AG04450 (cell line): ENCODE results near the gene VMP1. TPM values are rescaled to one million over a fixed set of nuclear protein-coding genes. Genes with fewer than 3 reads are reported as not detected.

Experiments used
- CTCF ChIA-PET: fragments of 300-600, 350-600 bp; formaldehyde crosslinking; extraction: SDS; loops from one replicate; lab custom pipeline; 2022; ENCODE audit warnings: antibody characterized with exemption, inconsistent platforms; lab: Charles Lee
- POLR2A ChIA-PET: fragments of 350-600 bp; formaldehyde crosslinking; extraction: SDS; loops from one replicate; lab custom pipeline; 2021; ENCODE audit warnings: antibody characterized with exemption, inconsistent platforms; lab: Yijun Ruan, JAX
- DNase-seq: peaks from one replicate; pipeline ENCODE4 v3.0.0-alpha.2; 2011; ENCODE audit warnings: low read depth, low spot score
- H3K27ac ChIP-seq: one replicate; pipeline ENCODE4 v1.5.1; 2012; ENCODE audit warnings: low read depth, low read length, control low read depth
- H3K27me3 ChIP-seq: one replicate; pipeline ENCODE4 v1.6.0; 2012; ENCODE audit warnings: low read length; ENCODE audit not compliant: control insufficient read depth, insufficient read depth
- H3K4me3 ChIP-seq: 2 replicates; pipeline ENCODE4 v1.5.1; 2011; ENCODE audit warnings: mild to moderate bottlenecking, low read depth, low read length, control low read depth
- H3K9me3 ChIP-seq: 2 replicates; pipeline ENCODE4 v1.5.1; 2012; ENCODE audit warnings: low read length; ENCODE audit not compliant: control insufficient read depth, insufficient read depth
- polyA plus RNA-seq: library from polyadenylated mRNA; depleted of rRNA; stranded (reverse); fragments of >200 nt; gene quantifications from 2 replicates; pipeline ENCODE4 v1.2.3, GENCODE V29; 2011
- TF ChIP-seq, protein P1 (sequence below): IDR thresholded peaks from 2 replicates; pipeline ENCODE4 v1.5.1; 2011; ENCODE audit warnings: low read depth, low read length, control low read depth, inconsistent platforms

The VMP1 gene
- polyA plus RNA-seq, 1 experiment = 196 TPM

DNA sequence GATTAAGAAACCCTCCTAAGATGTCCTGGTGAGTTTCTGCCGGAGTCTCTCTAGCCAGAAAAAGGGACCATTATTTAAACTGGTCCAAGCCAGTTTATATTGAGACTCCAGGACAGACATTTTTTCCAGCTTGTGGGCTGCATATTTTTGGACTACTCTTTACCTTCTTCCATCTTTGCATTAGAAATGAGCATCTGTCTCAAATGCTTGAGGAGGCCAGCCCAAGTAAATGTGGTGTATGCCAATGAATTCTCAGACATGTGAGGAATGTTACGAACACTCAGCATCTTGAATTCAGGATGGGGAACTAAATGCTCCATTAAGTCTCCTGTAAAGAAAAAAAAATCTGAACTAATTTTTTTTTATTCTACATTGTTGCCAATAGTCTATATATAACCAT, 166.9 kb downstream of the VMP1 start:
- DNase-seq = no peak
- TF ChIP-seq, protein P1, sequence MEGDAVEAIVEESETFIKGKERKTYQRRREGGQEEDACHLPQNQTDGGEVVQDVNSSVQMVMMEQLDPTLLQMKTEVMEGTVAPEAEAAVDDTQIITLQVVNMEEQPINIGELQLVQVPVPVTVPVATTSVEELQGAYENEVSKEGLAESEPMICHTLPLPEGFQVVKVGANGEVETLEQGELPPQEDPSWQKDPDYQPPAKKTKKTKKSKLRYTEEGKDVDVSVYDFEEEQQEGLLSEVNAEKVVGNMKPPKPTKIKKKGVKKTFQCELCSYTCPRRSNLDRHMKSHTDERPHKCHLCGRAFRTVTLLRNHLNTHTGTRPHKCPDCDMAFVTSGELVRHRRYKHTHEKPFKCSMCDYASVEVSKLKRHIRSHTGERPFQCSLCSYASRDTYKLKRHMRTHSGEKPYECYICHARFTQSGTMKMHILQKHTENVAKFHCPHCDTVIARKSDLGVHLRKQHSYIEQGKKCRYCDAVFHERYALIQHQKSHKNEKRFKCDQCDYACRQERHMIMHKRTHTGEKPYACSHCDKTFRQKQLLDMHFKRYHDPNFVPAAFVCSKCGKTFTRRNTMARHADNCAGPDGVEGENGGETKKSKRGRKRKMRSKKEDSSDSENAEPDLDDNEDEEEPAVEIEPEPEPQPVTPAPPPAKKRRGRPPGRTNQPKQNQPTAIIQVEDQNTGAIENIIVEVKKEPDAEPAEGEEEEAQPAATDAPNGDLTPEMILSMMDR = no peak
- ChIA-PET CTCF (interaction anchor here (1.1 kb wide), 1 partner anchor 40 kb away, joined by 3 read pairs; no protein-coding TSS in a partner anchor), POLR2A (no interaction called here)
- Histone ChIP-seq H3K27me3 (no peaks in the 10 kb centered on the region), H3K4me3 (no peak overlapping the region), H3K9me3 (no peaks in the 10 kb centered on the region), H3K27ac (no peak overlapping the region)

DNA sequence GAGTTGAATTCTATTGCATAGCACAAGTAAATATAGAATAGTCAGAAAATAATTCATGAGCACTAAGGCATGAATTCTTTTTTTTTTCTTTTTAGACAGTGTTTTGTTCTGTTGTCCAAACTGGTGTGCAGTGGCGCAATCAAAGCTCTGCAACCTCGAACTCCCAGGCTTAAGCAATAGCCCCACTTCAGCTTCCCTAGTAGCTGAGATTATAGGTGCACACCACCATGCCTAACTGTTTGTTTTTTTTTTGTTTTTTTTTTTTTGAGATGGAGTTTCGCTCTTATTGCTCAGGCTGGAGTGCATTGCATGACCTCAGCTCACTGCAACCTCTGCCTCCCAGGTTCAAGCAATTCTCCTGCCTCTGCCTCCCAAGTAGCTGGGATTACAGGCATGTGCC, 168.7 kb downstream of the VMP1 start:
- DNase-seq = no peak
- TF ChIP-seq, protein P1 = no peak
- ChIA-PET CTCF (interaction anchor here (0.6 to 0.7 kb wide), 2 partner anchors 38 to 73 kb away, joined by 3 read pairs; no protein-coding TSS in a partner anchor), POLR2A (interaction anchor here (0.6 kb wide), 1 partner anchor 29 kb away, joined by 4 read pairs; no protein-coding TSS in a partner anchor)
- H3K4me3 ChIP-seq = no peak overlapping the region
- no peak overlapping the region for H3K27ac ChIP-seq
- no peaks in the 10 kb centered on the region for H3K27me3 ChIP-seq
- H3K9me3 ChIP-seq = no peaks in the 10 kb centered on the region

DNA sequence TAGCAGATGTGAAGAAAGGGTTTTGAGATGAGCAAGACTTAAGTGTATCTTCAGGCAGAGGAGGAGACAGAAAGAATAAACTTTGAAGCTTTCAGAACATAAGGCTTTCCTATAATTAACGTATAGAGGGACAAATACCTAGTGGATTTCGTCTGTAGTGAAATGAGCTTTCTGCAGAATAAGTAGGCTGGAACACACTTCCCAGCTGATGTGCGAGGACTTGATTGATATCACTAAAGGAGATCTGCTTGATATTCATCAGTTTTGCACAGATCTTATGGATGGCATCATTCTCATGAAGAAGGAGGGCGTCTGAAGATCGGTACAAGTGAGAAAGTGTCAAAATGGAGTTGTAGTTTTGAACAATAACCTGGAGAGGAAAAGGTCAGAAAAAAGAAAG, 170.5 kb downstream of the VMP1 start:
- Histone ChIP-seq H3K9me3 (no peaks in the 10 kb centered on the region), H3K27ac (no peak overlapping the region), H3K4me3 (no peak overlapping the region), H3K27me3 (no peaks in the 10 kb centered on the region)
- TF ChIP-seq, protein P1 = no peak
- no peak for DNase-seq
- ChIA-PET POLR2A (no interaction called here), CTCF (no interaction called here)

DNA sequence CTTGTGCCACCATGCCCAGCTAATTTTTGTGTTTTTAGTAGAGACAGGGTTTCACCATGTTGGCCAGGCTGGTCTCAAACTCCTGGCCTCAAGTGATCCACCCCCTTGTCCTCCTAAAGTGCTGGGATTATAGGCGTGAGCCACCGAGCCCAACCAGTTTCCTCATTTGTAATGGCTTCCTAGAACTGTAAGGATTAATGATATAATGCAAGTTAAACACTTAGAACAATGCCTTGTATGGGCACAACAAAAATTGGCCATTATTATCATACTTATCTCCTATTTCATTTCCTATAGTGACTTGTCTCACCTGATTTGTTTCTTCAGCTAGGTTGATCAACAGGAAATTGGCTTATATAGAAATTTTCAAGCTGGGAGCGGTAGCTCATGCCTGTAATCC, 171.2 kb downstream of the VMP1 start:
- POLR2A ChIA-PET = no interaction called here
- no peak overlapping the region for H3K4me3 ChIP-seq
- H3K27me3 ChIP-seq = no peaks in the 10 kb centered on the region
- no peaks in the 10 kb centered on the region for H3K9me3 ChIP-seq
- CTCF ChIA-PET = no interaction called here
- TF ChIP-seq, protein P1 = no peak
- no peak overlapping the region for H3K27ac ChIP-seq
- DNase-seq = no peak

DNA sequence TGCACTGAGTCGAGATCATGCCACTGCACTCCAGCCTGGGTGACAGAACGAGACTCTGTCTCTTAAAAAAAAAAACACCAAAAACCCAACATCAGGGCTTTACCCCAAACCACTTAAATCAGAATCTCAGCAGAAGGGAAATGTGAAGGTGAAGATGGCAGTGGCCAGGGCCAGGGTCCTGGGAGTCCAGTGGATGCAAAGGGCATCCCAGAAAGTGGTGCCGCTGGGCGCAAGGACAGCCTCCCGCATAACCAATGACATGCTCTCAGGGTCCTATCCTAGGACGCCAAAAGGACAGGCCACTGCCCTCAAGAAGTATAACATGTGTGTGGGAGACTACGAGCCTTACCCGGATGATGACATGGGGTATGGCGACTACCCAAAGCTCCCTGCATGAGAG, 177.4 kb downstream of the VMP1 start:
- no peaks in the 10 kb centered on the region for H3K9me3 ChIP-seq

More for the DNA sequence above, 177.4 kb downstream of the VMP1 start:
- ChIA-PET POLR2A (no interaction called here), CTCF (interaction anchor here (0.7 kb wide), 1 partner anchor 60 kb away, joined by 3 read pairs; no protein-coding TSS in a partner anchor)
- no peaks in the 10 kb centered on the region for H3K27me3 ChIP-seq
- no peak overlapping the region for H3K4me3 ChIP-seq
- no peak overlapping the region for H3K27ac ChIP-seq
- TF ChIP-seq, protein P1 = no peak
- DNase-seq = no peak
